ENCODE results near the gene MRPL2. TPM values are rescaled to one million over a fixed set of nuclear protein-coding genes. Genes with fewer than 3 reads are reported as not detected.

MRPL2 gene
- 35.9 and 41.3 TPM in 2 replicates for total RNA-seq

DNA sequence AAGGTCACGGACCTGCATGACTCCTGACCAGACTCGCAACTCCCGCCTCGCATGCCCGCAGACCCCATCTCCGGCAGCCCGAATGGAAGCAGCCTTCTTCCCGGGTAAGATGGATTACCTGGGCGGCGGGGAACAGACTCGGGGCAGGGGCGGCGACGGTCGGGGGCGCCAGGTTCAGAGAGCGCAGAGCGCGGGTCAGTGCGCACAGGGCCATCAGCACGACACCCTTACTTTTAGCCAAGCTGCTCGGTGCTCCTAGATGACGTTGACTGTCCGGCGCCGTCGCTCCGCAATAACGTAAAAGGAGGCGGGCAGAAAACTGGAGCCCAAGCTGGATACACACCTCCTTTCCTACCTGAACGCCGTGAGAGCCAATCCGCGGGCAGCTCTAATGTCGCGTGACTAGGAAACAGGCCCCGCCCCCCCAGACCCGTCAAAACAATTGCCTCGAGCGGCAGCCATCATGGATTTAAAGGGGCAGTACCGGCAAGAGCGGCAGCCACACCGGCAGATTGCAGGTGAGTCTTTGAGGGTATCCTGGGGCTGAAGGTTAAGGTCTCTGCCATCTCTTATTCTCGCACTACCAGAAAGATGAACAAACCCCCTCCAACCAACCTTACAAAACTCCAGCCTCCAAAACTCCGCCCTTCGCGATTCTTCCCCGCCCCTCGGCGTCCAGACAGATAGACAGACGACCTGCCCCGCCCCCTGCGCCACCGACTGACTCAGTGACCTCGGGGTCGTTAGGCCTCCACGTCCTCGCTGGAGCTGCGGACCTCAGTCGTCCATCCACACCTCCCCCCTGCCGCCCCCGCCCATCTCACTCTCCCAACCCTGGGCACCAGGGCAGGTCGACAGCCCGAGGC lies at the start of gene MRPL2, which contains the start of gene KLC4:
Gene MRPL2 (minus strand): TSS at position 267 of the 866 bp plus-strand sequence. CDS start 53 bp downstream, at position 214.
Gene KLC4 (plus strand): TSS at position 464 of the 866 bp plus-strand sequence. CDS start 1,705 bp downstream, outside the sequence.

DNA sequence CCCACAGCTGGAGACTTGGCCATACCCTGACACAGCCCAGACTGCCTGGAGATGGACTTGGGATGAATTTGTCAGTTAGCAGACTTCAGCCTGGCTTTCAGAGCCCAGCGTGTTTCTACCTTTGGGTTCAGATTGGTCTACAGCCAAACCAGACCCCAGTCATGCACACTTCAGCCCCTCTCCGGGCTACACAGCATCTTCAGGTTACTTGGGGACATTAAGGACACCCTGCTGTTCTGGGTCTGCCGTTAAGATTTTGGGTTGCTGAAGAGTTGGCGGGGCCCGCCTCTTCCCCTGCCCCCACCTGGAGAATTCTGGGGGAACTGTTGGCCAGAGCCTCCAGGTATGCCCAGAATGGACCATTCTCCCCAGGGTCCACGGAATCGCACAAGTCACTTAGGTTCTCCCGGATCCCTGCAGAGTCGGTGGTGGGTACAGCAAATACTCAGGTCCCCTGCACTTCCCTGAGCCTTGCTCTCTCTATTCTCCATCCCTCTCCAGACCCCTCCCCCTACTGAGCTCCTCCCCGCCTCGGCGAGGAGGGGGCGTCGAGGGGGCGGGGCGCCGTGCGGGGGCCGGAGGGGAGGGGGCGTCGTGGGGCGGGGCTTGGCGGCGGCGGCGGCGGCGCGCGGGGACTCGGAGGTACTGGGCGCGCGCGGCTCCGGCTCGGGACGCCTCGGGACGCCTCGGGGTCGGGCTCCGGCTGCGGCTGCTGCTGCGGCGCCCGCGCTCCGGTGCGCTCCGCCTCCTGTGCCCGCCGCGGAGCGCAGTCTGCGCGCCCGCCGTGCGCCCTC lies 16.6 kb upstream of the MRPL2 start, which contains the start of gene PTK7:
Gene PTK7 (plus strand): TSS at position 645 of the 794 bp plus-strand sequence. CDS start 175 bp downstream, outside the sequence.

DNA sequence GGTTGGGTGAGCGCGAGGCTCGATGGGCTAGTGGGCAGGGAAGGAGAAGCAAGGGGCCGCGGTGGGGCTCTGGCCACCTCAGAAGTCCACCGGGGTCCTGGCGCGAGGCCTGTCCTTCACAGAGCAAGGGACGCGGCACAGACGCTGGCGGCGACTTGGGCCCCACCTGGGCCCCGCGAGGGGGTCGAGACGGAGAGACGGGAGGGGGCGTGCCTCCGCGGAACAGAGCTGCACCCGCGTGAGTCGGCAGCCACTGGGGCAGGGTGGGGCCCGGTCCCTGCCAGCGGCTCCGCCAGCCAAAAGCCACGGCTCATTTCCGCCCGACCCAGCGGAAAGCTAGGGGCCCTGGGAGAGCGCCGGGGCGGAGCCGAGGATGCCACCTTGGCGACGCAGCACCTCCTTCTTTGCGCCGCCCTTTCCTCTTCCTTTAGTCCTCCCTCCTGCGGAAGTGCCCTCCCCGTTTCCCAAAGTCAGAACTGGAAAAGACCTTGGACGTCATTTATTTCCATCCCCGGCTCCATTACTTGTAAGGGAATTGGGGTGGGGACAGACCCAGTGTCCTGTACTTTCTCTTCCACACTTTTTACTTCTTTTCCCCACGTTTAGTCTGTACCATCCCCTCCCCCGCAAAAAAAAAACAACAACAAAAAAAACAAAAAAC lies 5.6 kb downstream of the MRPL2 start, which contains the start of gene CUL7:
Gene CUL7 (minus strand): TSS at position 307 of the 661 bp plus-strand sequence. CDS start 1,063 bp downstream, outside the sequence.

DNA sequence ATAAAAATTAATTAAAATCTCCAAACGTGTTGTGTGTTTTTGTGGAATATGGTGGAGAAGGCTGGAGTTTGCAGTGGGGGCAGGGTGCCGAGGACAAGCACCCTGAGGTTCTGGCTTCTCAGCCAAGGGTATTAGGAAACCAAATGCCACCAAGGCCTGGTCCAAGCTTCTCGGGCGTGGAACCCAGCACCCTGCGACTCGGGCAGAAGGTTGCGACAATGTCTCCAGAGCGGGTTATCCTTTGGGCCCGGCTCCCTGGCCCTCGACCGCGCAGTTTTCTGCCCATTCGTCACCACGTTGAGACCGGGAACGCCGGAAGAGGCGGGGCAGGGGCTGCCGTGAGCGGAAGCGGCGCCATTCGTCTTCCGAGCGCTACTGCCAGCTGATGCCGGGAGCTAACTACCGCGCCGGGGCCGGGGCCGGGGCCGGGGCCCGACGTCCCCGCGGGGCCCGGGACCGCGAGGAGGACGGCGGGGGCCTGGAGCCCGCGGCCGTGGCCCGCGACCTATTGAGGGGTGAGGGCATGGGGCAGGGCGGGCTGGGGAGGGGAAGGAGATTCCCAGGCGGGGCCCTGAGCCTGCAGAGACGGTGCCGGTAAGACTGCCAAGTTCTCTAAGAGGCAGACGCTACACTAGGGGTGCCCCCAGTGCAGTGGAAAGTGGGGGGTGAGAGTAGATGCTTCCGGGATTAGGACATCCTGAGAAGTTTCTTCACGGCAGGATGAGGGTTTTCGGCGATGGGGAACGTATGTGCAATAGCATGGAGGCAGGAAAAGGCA lies 37.8 kb downstream of the MRPL2 start, which contains the start of gene RRP36:
Gene RRP36 (plus strand): TSS at position 354 of the 778 bp plus-strand sequence. CDS start 32 bp downstream, at position 386.

DNA sequence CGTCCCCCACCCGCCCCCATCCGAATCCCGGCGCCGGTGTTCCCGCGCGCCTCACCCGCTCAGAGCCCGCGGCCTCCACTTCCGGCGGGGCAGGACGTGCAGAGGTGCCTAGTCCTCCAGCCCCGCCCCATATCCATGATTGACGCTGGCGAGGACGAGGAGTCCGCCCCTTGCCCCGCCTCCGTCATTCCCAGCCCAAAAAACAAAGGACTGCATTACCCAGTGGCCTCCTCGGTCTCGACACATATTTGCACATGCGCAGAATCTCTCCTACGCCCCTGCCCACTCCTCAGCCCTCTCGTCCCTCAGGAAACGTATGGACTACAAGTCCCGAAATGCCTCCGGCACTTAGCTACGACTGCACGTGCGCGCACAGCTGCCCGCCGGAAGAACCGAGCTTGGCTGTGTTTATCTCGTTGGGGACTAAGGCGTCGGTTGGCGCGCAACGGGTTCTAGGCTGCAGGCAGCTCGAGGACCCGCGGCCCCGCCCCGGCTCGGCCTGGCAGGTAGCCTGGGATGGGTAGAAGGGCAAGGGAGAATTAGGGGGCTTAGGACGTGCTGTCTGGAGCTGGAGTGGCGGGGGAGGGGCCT lies 45.3 kb downstream of the MRPL2 start, which contains the start of the genes KLHDC3 and MEA1:
Gene KLHDC3 (plus strand): TSS at position 407 of the 591 bp plus-strand sequence. CDS start 2,944 bp downstream, outside the sequence.
Gene MEA1 (minus strand): TSS at position 104 of the 591 bp plus-strand sequence. CDS start 133 bp downstream, outside the sequence.

Other genes starting within 250 kb of the MRPL2 start
- 104 and 121 TPM in 2 replicates for gene RPL7L1, start 179.8 kb downstream of the MRPL2 start, total RNA-seq
- not detected in 2 replicates for gene PTCRA, start 143.4 kb downstream of the MRPL2 start, total RNA-seq
- gene CNPY3, start 130.0 kb downstream of the MRPL2 start, total RNA-seq: 30.5 and 54.6 TPM in 2 replicates
- not detected in 2 replicates for gene GNMT, start 98.7 kb downstream of the MRPL2 start, total RNA-seq
- 16.5 and 60.2 TPM in 2 replicates for gene PEX6, start 80.3 kb downstream of the MRPL2 start, total RNA-seq
- 40.9 and 50.6 TPM in 2 replicates for gene PPP2R5D, start 74.9 kb downstream of the MRPL2 start, total RNA-seq
- 43.7 and 94.3 TPM in 2 replicates for gene MEA1, start 45.5 kb downstream of the MRPL2 start, total RNA-seq
- gene KLHDC3, start 45.2 kb downstream of the MRPL2 start, total RNA-seq: 90.9 and 103 TPM in 2 replicates
- 56.5 and 88.6 TPM in 2 replicates for gene RRP36, start 37.8 kb downstream of the MRPL2 start, total RNA-seq
- 32.7 and 38.7 TPM in 2 replicates for gene CUL7, start 5.6 kb downstream of the MRPL2 start, total RNA-seq
- 11.2 and 14.7 TPM in 2 replicates for gene KLC4, start 197 bp upstream of the MRPL2 start, total RNA-seq
- 144 and 240 TPM in 2 replicates for gene PTK7, start 16.9 kb upstream of the MRPL2 start, total RNA-seq
- gene SRF, start 111.8 kb upstream of the MRPL2 start, total RNA-seq: 15.6 and 33.6 TPM in 2 replicates
- 12.2 and 15.9 TPM in 2 replicates for gene CUL9, start 122.8 kb upstream of the MRPL2 start, total RNA-seq
- 103 and 117 TPM in 2 replicates for gene DNPH1, start 170.0 kb upstream of the MRPL2 start, total RNA-seq
- not detected in 2 replicates for gene TTBK1, start 184.0 kb upstream of the MRPL2 start, total RNA-seq
- gene SLC22A7, start 238.8 kb upstream of the MRPL2 start, total RNA-seq: not detected in 2 replicates
- gene CRIP3, start 249.4 kb upstream of the MRPL2 start, total RNA-seq: not detected in 2 replicates

Measured in epithelial cell of alveolus of lung (primary cell).